ENCODE data around the gene OPN3. TPM values are rescaled to one million over a fixed set of nuclear protein-coding genes. Genes with fewer than 3 reads are reported as not detected.

Gene OPN3
- total RNA-seq, 2 experiments from 2014 or later: 10.7 to 18.9 TPM

GRCh38 chr1:241614144-241614543 lies 26.0 kb downstream of the OPN3 start:
- no peaks in the 10 kb centered on the region for H4K20me1 ChIP-seq (ENCODE audit: insufficient read depth, low read length)
- ChIA-PET POLR2A (interaction anchor here (1.2 to 1.4 kb wide), 2 partner anchors 9 to 19 kb away, joined by 3 to 4 read pairs; no protein-coding TSS in a partner anchor), CTCF (ENCODE audit: unreplicated experiment) (no interaction called here)
- no peak overlapping the region for H3K27ac ChIP-seq (ENCODE audit: low read depth, low read length, poor library complexity, severe bottlenecking)
- intact Hi-C loops (cut with micrococcal nuclease; ENCODE audit: unreplicated experiment): loop anchor here (5.0 kb wide), 2 partner anchors 233 to 403 kb away; partner anchors contain the start of gene EXO1
- no peaks in the 10 kb centered on the region for H3K9me3 ChIP-seq (ENCODE audit: low read length)
- H3K4me1 ChIP-seq (ENCODE audit: insufficient read depth, low read length, poor library complexity, severe bottlenecking): peaks cover 8% of the 10 kb centered on the region
- no peaks in the 10 kb centered on the region for H3K9me2 ChIP-seq (ENCODE audit: insufficient read depth, low read length)
- DNase-seq (ENCODE audit: low spot score): no peak
- H2AFZ ChIP-seq (ENCODE audit: low read length): no peak overlapping the region
- BruUV-seq (replicated peaks): no TSS peak
- TF ChIP-seq EZH2phosphoT487 (IDR thresholded peaks at IDR 0.05; ENCODE audit: borderline replicate concordance, low read depth, low read length) (no peak), CTCF (conservative IDR thresholded peaks at IDR 0.05; ENCODE audit: low read length) (no peak)
- no peak overlapping the region for H3K4me2 ChIP-seq (ENCODE audit: low read length)
- H3K79me2 ChIP-seq (ENCODE audit: insufficient read depth, low read depth, low read length): no peaks in the 10 kb centered on the region
- no peak overlapping the region for H3K4me3 ChIP-seq (ENCODE audit: low read depth, low read length, poor library complexity, severe bottlenecking)
- H3K36me3 ChIP-seq (ENCODE audit: insufficient read depth, low read length): no peaks in the 10 kb centered on the region

GRCh38 chr1:241612533-241613477 lies 27.4 kb downstream of the OPN3 start:
- POLR2A ChIA-PET: interaction anchor here (1.1 to 1.9 kb wide), 6 partner anchors 12 to 65 kb away, joined by 3 to 6 read pairs (median 4); no protein-coding TSS in a partner anchor

More at GRCh38 chr1:241612533-241613477, 27.4 kb downstream of the OPN3 start:
- CTCF ChIA-PET (ENCODE audit: unreplicated experiment): interaction anchor here (1.9 kb wide), 1 partner anchor 8 kb away, joined by 7 read pairs; no protein-coding TSS in a partner anchor
- intact Hi-C loops (cut with micrococcal nuclease; ENCODE audit: unreplicated experiment): loop anchor here (5.0 kb wide), 2 partner anchors 234 to 404 kb away; partner anchors contain the start of gene EXO1
- TF ChIP-seq EZH2phosphoT487 (IDR thresholded peaks at IDR 0.05; ENCODE audit: borderline replicate concordance, low read depth, low read length) (no peak), CTCF (conservative IDR thresholded peaks at IDR 0.05; ENCODE audit: low read length) (no peak)
- no peaks in the 10 kb centered on the region for H3K9me2 ChIP-seq (ENCODE audit: insufficient read depth, low read length)
- H3K4me1 ChIP-seq (ENCODE audit: insufficient read depth, low read length, poor library complexity, severe bottlenecking): peaks cover 8% of the 10 kb centered on the region
- H3K4me2 ChIP-seq (ENCODE audit: low read length): no peak overlapping the region
- no peak overlapping the region for H3K4me3 ChIP-seq (ENCODE audit: low read depth, low read length, poor library complexity, severe bottlenecking)
- H3K79me2 ChIP-seq (ENCODE audit: insufficient read depth, low read depth, low read length): no peaks in the 10 kb centered on the region
- H3K9me3 ChIP-seq (ENCODE audit: low read length): no peaks in the 10 kb centered on the region
- no peaks in the 10 kb centered on the region for H3K36me3 ChIP-seq (ENCODE audit: insufficient read depth, low read length)
- no peak overlapping the region for H2AFZ ChIP-seq (ENCODE audit: low read length)
- no peaks in the 10 kb centered on the region for H4K20me1 ChIP-seq (ENCODE audit: insufficient read depth, low read length)
- DNase-seq (ENCODE audit: low spot score): no peak
- no TSS peak for BruUV-seq (replicated peaks)
- H3K27ac ChIP-seq (ENCODE audit: low read depth, low read length, poor library complexity, severe bottlenecking): no peak overlapping the region
